RWPE1 (cell line): Measurements from ENCODE around the gene GRM8.
"Not testable (repeated sequence)": the region's sequence is repeated elsewhere in the genome, so short reads cannot be mapped to it uniquely, and the experiment has no call there.

ENCODE experiments used
- CTCF ChIA-PET: fragments of 350-600 bp; sonication (Branson Sonifier 250); formaldehyde crosslinking; extraction: SDS; loops from one replicate; lab custom pipeline; 2021; lab: Yijun Ruan, JAX
- POLR2A ChIA-PET: fragments of 400-600 bp; formaldehyde crosslinking; extraction: SDS; loops from one replicate; lab custom pipeline; 2020; ENCODE audit warnings: antibody characterized with exemption; ENCODE audit not compliant: low non-redundant PET; lab: Yijun Ruan, JAX
- DNase-seq: peaks from one replicate; pipeline ENCODE4 v3.0.0; 2012; ENCODE audit warnings: low spot score
- H3K27ac ChIP-seq: fragments of 450-650 bp; 2 replicates; pipeline ENCODE4 v1.5.1; 2017
- CTCF ChIP-seq: fragments of 450-650 bp; conservative IDR thresholded peaks from 2 replicates; pipeline ENCODE4 v1.5.1; 2017; ENCODE audit warnings: low read depth, mild to moderate bottlenecking

Gene GRM8

GRCh38 chr7:126839624-126840023 lies 413.1 kb downstream of the GRM8 start:
- no peak for TF ChIP-seq CTCF
- no peak overlapping the region for H3K27ac ChIP-seq
- ChIA-PET POLR2A (no interaction called here), CTCF (no interaction called here)
- no peak for DNase-seq

DNA sequence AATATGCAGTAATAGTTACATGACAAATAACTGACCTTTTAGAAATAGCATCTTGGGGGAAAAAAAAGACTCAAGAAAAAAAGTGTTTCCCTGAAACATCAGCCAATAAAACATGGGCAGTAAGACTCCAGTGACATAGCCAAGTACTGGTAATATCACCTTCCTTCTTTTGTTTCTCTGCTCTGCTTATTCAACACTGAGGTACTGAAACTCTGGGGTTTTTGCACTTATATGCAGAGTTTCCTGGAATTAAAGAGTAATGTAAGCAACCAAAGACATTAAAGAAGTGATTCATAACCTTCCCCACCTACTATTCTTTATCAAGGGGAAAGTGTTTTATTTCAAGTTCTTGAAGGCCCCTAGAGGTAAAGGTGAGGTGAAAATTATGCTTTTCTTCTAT lies 414.5 kb downstream of the GRM8 start:
- H3K27ac ChIP-seq = no peak overlapping the region
- ChIA-PET POLR2A (no interaction called here), CTCF (no interaction called here)
- DNase-seq = no peak
- TF ChIP-seq CTCF = no peak

GRCh38 chr7:126831241-126831640 lies 421.5 kb downstream of the GRM8 start:
- CTCF ChIA-PET, POLR2A ChIA-PET, DNase-seq, H3K27ac ChIP-seq: not testable (repeated sequence)

- CTCF ChIA-PET = no interaction called here
- no peak for TF ChIP-seq CTCF
- no peak overlapping the region for H3K27ac ChIP-seq
- POLR2A ChIA-PET = no interaction called here
- DNase-seq = no peak
These were observed 431.8 kb downstream of the GRM8 start for GRCh38 chr7:126820925-126821324.

DNA sequence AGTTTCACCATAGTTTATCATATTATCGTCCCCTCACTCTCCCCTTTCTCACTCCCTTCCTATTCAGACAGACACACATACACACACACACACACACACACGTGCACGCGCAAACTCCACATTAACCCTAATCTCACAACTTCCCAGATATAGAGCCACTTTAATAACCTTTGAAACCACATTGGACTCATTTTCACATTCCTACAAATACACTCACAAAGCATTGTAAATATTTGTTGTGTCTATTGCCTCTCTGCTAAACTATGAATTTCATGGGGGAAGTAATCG lies 433.6 kb downstream of the GRM8 start:
- TF ChIP-seq CTCF = no peak
- no peak overlapping the region for H3K27ac ChIP-seq
- DNase-seq = no peak
- CTCF ChIA-PET = no interaction called here
- POLR2A ChIA-PET = no interaction called here

DNA sequence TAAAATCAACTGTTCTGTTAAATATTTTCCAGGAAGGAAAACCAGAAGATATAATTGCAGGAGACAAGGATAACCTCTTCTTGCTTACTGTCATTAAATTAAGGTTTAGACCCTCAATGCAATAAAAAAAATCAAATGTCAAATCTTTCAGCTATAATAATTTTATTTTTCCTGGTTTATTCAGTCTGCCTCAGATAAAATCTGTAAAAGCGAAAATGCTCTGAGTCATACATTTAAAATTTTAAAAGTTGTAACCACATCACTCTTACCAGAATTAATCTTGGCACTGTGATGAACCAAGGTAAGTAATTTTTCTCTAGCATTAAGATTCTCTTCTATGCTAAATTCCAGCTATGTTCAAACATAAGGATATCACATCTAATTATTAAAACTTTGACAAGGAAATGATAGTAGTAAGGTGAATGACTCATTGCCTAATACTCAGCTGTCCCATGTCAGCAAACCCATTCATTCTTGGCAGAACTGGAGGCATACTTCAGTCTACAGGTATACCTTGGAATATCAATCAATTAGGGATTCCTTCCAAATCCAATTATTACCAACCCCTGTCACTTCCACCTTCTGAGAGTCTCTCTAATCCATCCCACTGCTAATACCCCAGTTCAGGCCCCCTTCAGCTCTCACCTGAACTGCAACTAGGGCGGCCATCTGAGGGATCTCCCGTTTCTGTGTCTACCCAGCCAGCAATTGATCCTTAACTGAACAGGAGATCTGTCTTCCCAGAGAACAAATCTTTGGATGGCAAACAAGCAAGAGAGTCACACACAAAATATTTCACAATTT lies 434.1 kb downstream of the GRM8 start:
- no peak for TF ChIP-seq CTCF
- ChIA-PET POLR2A (no interaction called here), CTCF (no interaction called here)

GRCh38 chr7:126809188-126809587 lies 443.6 kb downstream of the GRM8 start:
- no peak overlapping the region for H3K27ac ChIP-seq
- CTCF ChIA-PET = no interaction called here
- POLR2A ChIA-PET = no interaction called here
- DNase-seq = no peak
- TF ChIP-seq CTCF = no peak

More for the DNA sequence above, 434.1 kb downstream of the GRM8 start:
- H3K27ac ChIP-seq = no peak overlapping the region
- no peak for DNase-seq
